GM04503 (cell line): ENCODE data around the gene RBP5.

Experiments used
- DNase-seq: peaks from one replicate; pipeline ENCODE4 v3.0.0-alpha.2; 2012; ENCODE audit warnings: low read depth

Gene RBP5

GRCh38 chr12:7128681-7129286, at the start of gene RBP5:
Gene RBP5 (minus strand): TSS chr12:7128889. CDS start chr12:7128775, 114 bp downstream.
- DNase-seq: no peak

- DNase-seq: no peak
These were observed 49.8 kb upstream of the RBP5 start for GRCh38 chr12:7178481-7178880.

- DNase-seq: no peak
These were observed 47.9 kb upstream of the RBP5 start for GRCh38 chr12:7176595-7176994.

- no peak for DNase-seq
These were observed 46.8 kb upstream of the RBP5 start for GRCh38 chr12:7175493-7175892.

GRCh38 chr12:7171854-7172253, 43.2 kb upstream of the RBP5 start:
- DNase-seq: no peak

- DNase-seq: no peak
These were observed 41.3 kb upstream of the RBP5 start for GRCh38 chr12:7169951-7170350.

- no peak for DNase-seq
These were observed 34.0 kb upstream of the RBP5 start for GRCh38 chr12:7162691-7163114.

- no peak for DNase-seq
These were observed 33.1 kb upstream of the RBP5 start for GRCh38 chr12:7161811-7162210.

GRCh38 chr12:7161327-7161726, 32.6 kb upstream of the RBP5 start:
- DNase-seq: no peak

GRCh38 chr12:7160183-7160582, 31.5 kb upstream of the RBP5 start:
- DNase-seq: no peak

- no peak for DNase-seq
These were observed 30.3 kb upstream of the RBP5 start for GRCh38 chr12:7158781-7159609.

- no peak for DNase-seq
These were observed 28.7 kb upstream of the RBP5 start for GRCh38 chr12:7157391-7157790.

- DNase-seq: no peak
These were observed 27.8 kb upstream of the RBP5 start for GRCh38 chr12:7156259-7157197.

- DNase-seq: no peak
These were observed 26.9 kb upstream of the RBP5 start for GRCh38 chr12:7155471-7156034.

GRCh38 chr12:7154901-7155470, 26.3 kb upstream of the RBP5 start:
- DNase-seq: no peak

- DNase-seq: no peak
These were observed 25.4 kb upstream of the RBP5 start for GRCh38 chr12:7154042-7154441.

GRCh38 chr12:7152818-7153217, 24.1 kb upstream of the RBP5 start:
- no peak for DNase-seq

GRCh38 chr12:7151532-7151931, 22.8 kb upstream of the RBP5 start:
- no peak for DNase-seq

GRCh38 chr12:7150841-7151240, 22.2 kb upstream of the RBP5 start:
- no peak for DNase-seq

GRCh38 chr12:7150356-7150755, 21.7 kb upstream of the RBP5 start:
- DNase-seq: no peak

- DNase-seq: no peak
These were observed 18.2 kb upstream of the RBP5 start for GRCh38 chr12:7146906-7147305.

- DNase-seq: no peak
These were observed 17.5 kb upstream of the RBP5 start for GRCh38 chr12:7146228-7146627.
